Gastrocnemius medialis (tissue), 4 donors: ENCODE results near the gene BCR.

Experiments used
- CTCF ChIP-seq, 5 experiments: fragments of 450-650 bp in 3 of 5; fragments of 200-600 bp in 2 of 5; sonication (generic) in 2 of 5; IDR thresholded peaks in 4 of 5; conservative IDR thresholded peaks in 1 of 5; 1 replicate in 4 of 5; 2 replicates in 1 of 5; pipeline ENCODE4 v1.5.1; 2016 to 2019; ENCODE audit warnings: antibody characterized with exemption in 5 of 5, mild to moderate bottlenecking in 3 of 5, moderate library complexity in 3 of 5
- POLR2A ChIP-seq, 2 donors: fragments of 450-650 bp; IDR thresholded peaks; one replicate each; pipeline ENCODE4 v1.6.1; 2017; ENCODE audit warnings: antibody characterized with exemption in 2 of 2, mild to moderate bottlenecking in 2 of 2, moderate library complexity in 2 of 2

GRCh38 chr22:23204541-23205157 lies 24.3 kb downstream of the BCR start:
- peak in 2 of 5 experiments; percentile 6 to 16 for TF ChIP-seq CTCF (IDR thresholded peaks at IDR 0.05 in 4 of 5, conservative IDR thresholded peaks at IDR 0.05 in 1 of 5)
- TF ChIP-seq POLR2A (IDR thresholded peaks at IDR 0.05), result no peak
